Astrocyte (in vitro differentiated cells and primary cell): ENCODE results near the gene GTPBP3.

ENCODE experiments used
- EZH2 ChIP-seq: IDR thresholded peaks from 2 replicates; pipeline ENCODE4 v1.6.1; 2012; ENCODE audit warnings: mild to moderate bottlenecking, low read length, inconsistent platforms; ENCODE audit not compliant: insufficient read depth
- TF ChIP-seq, protein P1 (sequence below): IDR thresholded peaks from 2 replicates; pipeline ENCODE4 v1.5.1; 2011; ENCODE audit warnings: low read depth, mild to moderate bottlenecking, inconsistent platforms, low read length, moderate library complexity; ENCODE audit not compliant: insufficient read depth

DNA sequence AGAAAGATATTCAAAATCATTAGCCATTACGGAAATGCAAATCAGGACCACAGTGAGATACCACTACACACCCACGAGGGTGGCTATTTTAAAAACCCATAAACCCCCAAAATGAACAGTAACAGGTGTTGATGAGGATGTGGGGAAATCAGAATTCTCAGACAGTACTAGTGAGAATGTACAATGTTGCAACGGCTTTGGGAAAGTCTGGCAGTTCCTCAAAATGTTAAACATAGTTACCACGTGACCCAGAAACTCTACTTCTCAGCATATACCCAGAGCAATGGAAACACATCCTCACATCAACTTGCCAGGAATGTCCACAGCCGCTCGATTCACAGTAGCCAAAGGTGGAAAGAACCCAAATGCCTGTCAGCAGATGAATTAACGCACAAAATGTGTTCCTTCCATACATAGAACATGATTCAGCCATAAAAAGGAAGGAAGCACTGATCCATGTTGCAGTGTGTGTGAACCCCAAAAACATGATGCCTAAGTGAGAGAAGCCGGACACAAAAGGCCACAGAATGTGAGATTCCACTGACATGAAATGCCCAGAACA lies 32.8 kb downstream of the GTPBP3 start:
- TF ChIP-seq, protein P1, sequence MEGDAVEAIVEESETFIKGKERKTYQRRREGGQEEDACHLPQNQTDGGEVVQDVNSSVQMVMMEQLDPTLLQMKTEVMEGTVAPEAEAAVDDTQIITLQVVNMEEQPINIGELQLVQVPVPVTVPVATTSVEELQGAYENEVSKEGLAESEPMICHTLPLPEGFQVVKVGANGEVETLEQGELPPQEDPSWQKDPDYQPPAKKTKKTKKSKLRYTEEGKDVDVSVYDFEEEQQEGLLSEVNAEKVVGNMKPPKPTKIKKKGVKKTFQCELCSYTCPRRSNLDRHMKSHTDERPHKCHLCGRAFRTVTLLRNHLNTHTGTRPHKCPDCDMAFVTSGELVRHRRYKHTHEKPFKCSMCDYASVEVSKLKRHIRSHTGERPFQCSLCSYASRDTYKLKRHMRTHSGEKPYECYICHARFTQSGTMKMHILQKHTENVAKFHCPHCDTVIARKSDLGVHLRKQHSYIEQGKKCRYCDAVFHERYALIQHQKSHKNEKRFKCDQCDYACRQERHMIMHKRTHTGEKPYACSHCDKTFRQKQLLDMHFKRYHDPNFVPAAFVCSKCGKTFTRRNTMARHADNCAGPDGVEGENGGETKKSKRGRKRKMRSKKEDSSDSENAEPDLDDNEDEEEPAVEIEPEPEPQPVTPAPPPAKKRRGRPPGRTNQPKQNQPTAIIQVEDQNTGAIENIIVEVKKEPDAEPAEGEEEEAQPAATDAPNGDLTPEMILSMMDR, result no peak
- TF ChIP-seq EZH2, result no peak
